KMS-11 (cell line): ENCODE results near the gene KNL1.
"Not testable (repeated sequence)": the region's sequence is repeated elsewhere in the genome, so short reads cannot be mapped to it uniquely, and the experiment has no call there.

Experiments
- H2AFZ ChIP-seq: fragments of 200-600 bp; sonication (generic); 2 replicates; pipeline ENCODE4 v1.6.1; 2016; ENCODE audit warnings: antibody characterized with exemption, mixed run types, low read depth
- H3K27ac ChIP-seq: fragments of 200-600 bp; sonication (generic); 2 replicates; pipeline ENCODE4 v1.6.1; 2016; ENCODE audit warnings: mild to moderate bottlenecking, mixed run types
- H3K27me3 ChIP-seq: fragments of 200-600 bp; sonication (generic); 2 replicates; pipeline ENCODE4 v1.6.1; 2017; ENCODE audit warnings: mild to moderate bottlenecking, low read depth, mixed run types, moderate library complexity; ENCODE audit not compliant: insufficient read depth
- H3K36me3 ChIP-seq: fragments of 200-600 bp; sonication (generic); 2 replicates; pipeline ENCODE4 v1.6.1; 2017; ENCODE audit warnings: mild to moderate bottlenecking, mixed run types; ENCODE audit not compliant: insufficient read depth
- H3K4me1 ChIP-seq: fragments of 200-600 bp; sonication (generic); 2 replicates; pipeline ENCODE4 v1.6.1; 2016; ENCODE audit warnings: mild to moderate bottlenecking, low read depth, mixed run types; ENCODE audit not compliant: poor library complexity, severe bottlenecking
- H3K4me2 ChIP-seq: fragments of 200-600 bp; sonication (generic); 2 replicates; pipeline ENCODE4 v1.7.0; 2016; ENCODE audit warnings: mild to moderate bottlenecking, mixed run types
- H3K4me3 ChIP-seq: fragments of 200-600 bp; sonication (generic); IDR thresholded peaks from 2 replicates; pipeline ENCODE4 v1.6.1; 2017; ENCODE audit warnings: low read depth, low read length, mixed read lengths; ENCODE audit not compliant: insufficient read depth
- H3K79me2 ChIP-seq: fragments of 200-600 bp; sonication (generic); 2 replicates; pipeline ENCODE4 v1.6.1; 2016; ENCODE audit warnings: low read depth, mixed run types; ENCODE audit not compliant: insufficient read depth
- H3K9ac ChIP-seq: fragments of 200-600 bp; sonication (generic); 2 replicates; pipeline ENCODE4 v1.6.1; 2016; ENCODE audit warnings: mild to moderate bottlenecking, mixed run types
- H4K20me1 ChIP-seq: fragments of 200-600 bp; sonication (generic); 2 replicates; pipeline ENCODE4 v1.6.1; 2016; ENCODE audit warnings: mild to moderate bottlenecking, mixed run types; ENCODE audit not compliant: insufficient read depth
- CTCF ChIP-seq: fragments of 200-600 bp; sonication (generic); conservative IDR thresholded peaks from 2 replicates; pipeline ENCODE4 v1.6.1; 2017; ENCODE audit warnings: low read depth, mild to moderate bottlenecking, antibody characterized with exemption, low read length, moderate library complexity, mixed read lengths

KNL1 gene

GRCh38 chr15:40664909-40665308 lies 70.9 kb downstream of the KNL1 start:
- no peaks in the 10 kb centered on the region for H3K27me3 ChIP-seq
- no peak overlapping the region for H3K9ac ChIP-seq
- no peaks in the 10 kb centered on the region for H4K20me1 ChIP-seq
- H3K4me1 ChIP-seq, result no peaks in the 10 kb centered on the region
- TF ChIP-seq CTCF, result no peak
- no peaks in the 10 kb centered on the region for H3K79me2 ChIP-seq
- H3K27ac ChIP-seq, result no peak overlapping the region
- H3K36me3 ChIP-seq, result no peaks in the 10 kb centered on the region
- H3K4me2 ChIP-seq, result no peak overlapping the region
- H2AFZ ChIP-seq, result no peak overlapping the region
- H3K4me3 ChIP-seq, result no peak overlapping the region

- not testable (repeated sequence) for H2AFZ ChIP-seq, H3K79me2 ChIP-seq, H3K4me3 ChIP-seq, H3K4me2 ChIP-seq, H3K27me3 ChIP-seq, H3K27ac ChIP-seq, H4K20me1 ChIP-seq, H3K9ac ChIP-seq, H3K36me3 ChIP-seq
- peaks cover 32% of the 10 kb centered on the region for H3K4me1 ChIP-seq
Measured at GRCh38 chr15:40676290-40676689, 82.2 kb downstream of the KNL1 start.

- not testable (repeated sequence) for H3K27me3 ChIP-seq, H3K9ac ChIP-seq, H2AFZ ChIP-seq, H3K4me2 ChIP-seq, H3K27ac ChIP-seq, H3K79me2 ChIP-seq, H4K20me1 ChIP-seq, H3K4me3 ChIP-seq, H3K36me3 ChIP-seq
- H3K4me1 ChIP-seq, result peaks cover 26% of the 10 kb centered on the region
Measured at GRCh38 chr15:40676906-40677305, 82.9 kb downstream of the KNL1 start.

GRCh38 chr15:40680151-40680550 lies 86.1 kb downstream of the KNL1 start:
- Histone ChIP-seq H3K4me3 (no peak overlapping the region), H3K9ac (no peak overlapping the region), H3K79me2 (no peaks in the 10 kb centered on the region), H3K27ac (no peak overlapping the region), H4K20me1 (no peaks in the 10 kb centered on the region), H3K4me2 (no peak overlapping the region), H3K27me3 (no peaks in the 10 kb centered on the region), H3K4me1 (peaks cover 10% of the 10 kb centered on the region), H2AFZ (no peak overlapping the region), H3K36me3 (no peaks in the 10 kb centered on the region)
- no peak for TF ChIP-seq CTCF

GRCh38 chr15:40680959-40681358 lies 86.9 kb downstream of the KNL1 start:
- H4K20me1 ChIP-seq, H3K4me1 ChIP-seq, H3K9ac ChIP-seq, H3K4me2 ChIP-seq, H3K79me2 ChIP-seq, H3K4me3 ChIP-seq, H3K36me3 ChIP-seq, H3K27me3 ChIP-seq, H3K27ac ChIP-seq, H2AFZ ChIP-seq: not testable (repeated sequence)

GRCh38 chr15:40684381-40684780 lies 90.3 kb downstream of the KNL1 start:
- no peak overlapping the region for H2AFZ ChIP-seq
- no peak overlapping the region for H3K9ac ChIP-seq
- peaks cover 1% of the 10 kb centered on the region for H3K4me1 ChIP-seq
- no peak overlapping the region for H3K4me3 ChIP-seq
- no peak overlapping the region for H3K4me2 ChIP-seq
- no peak overlapping the region for H3K27ac ChIP-seq
- no peak for TF ChIP-seq CTCF
- H3K36me3 ChIP-seq, result no peaks in the 10 kb centered on the region
- no peaks in the 10 kb centered on the region for H4K20me1 ChIP-seq
- no peaks in the 10 kb centered on the region for H3K27me3 ChIP-seq
- H3K79me2 ChIP-seq, result no peaks in the 10 kb centered on the region
